NCI-H1048 (cell line): Measurements from ENCODE around the gene CDK5.

Experiments
- DNase-seq: peaks from one replicate; lab custom pipeline; 2025; lab: John Stamatoyannopoulos, UW

The CDK5 gene

GRCh38 chr7:151073990-151074389, 16.3 kb upstream of the CDK5 start:
- DNase-seq: no peak

GRCh38 chr7:151071032-151071866, 13.6 kb upstream of the CDK5 start:
- no peak for DNase-seq

- DNase-seq: no peak
Observed at GRCh38 chr7:151070574-151070960, 12.9 kb upstream of the CDK5 start.

GRCh38 chr7:151069841-151070573, 12.3 kb upstream of the CDK5 start:
- DNase-seq: no peak

- DNase-seq: no peak
Observed at GRCh38 chr7:151068069-151068773, 10.5 kb upstream of the CDK5 start.

GRCh38 chr7:151066273-151066974, 8.7 kb upstream of the CDK5 start:
- no peak for DNase-seq

GRCh38 chr7:151065516-151065915, 7.8 kb upstream of the CDK5 start:
- no peak for DNase-seq

GRCh38 chr7:151064993-151065392, 7.3 kb upstream of the CDK5 start:
- no peak for DNase-seq

GRCh38 chr7:151064454-151064853, 6.8 kb upstream of the CDK5 start:
- no peak for DNase-seq

GRCh38 chr7:151063212-151063561, 5.5 kb upstream of the CDK5 start:
- no peak for DNase-seq

- DNase-seq: no peak
Observed at GRCh38 chr7:151062399-151063211, 4.9 kb upstream of the CDK5 start.

- no peak for DNase-seq
Observed at GRCh38 chr7:151062111-151062398, 4.4 kb upstream of the CDK5 start.

GRCh38 chr7:151061213-151062110, 3.8 kb upstream of the CDK5 start:
- DNase-seq: no peak

GRCh38 chr7:151060416-151061212, 2.9 kb upstream of the CDK5 start:
- DNase-seq: no peak

- DNase-seq: no peak
Observed at GRCh38 chr7:151060113-151060415, 2.4 kb upstream of the CDK5 start.

GRCh38 chr7:151059367-151060112, 1.8 kb upstream of the CDK5 start, which contains the start of gene SLC4A2:
SLC4A2 (plus strand) TSS chr7:151059589; CDS start chr7:151061988, 2,399 bp downstream.
- no peak for DNase-seq

GRCh38 chr7:151058781-151059366, 1.2 kb upstream of the CDK5 start:
- no peak for DNase-seq

GRCh38 chr7:151057989-151058780, 488 bp upstream of the CDK5 start:
- DNase-seq: peak; percentile 99
